ENCODE data around the gene PTPRR.

PTPRR gene

GRCh38 chr12:70918321-70918720, 2.2 kb downstream of the PTPRR start:
- no peak for DNase-seq (ENCODE audit: low read depth in 2 of 2)

GRCh38 chr12:70910666-70911065, 9.9 kb downstream of the PTPRR start:
- no peak for DNase-seq (ENCODE audit: low read depth in 2 of 2)

- DNase-seq (ENCODE audit: low read depth in 2 of 2) = no peak
Measured at GRCh38 chr12:70908978-70909377, 11.6 kb downstream of the PTPRR start.

- no peak for DNase-seq (ENCODE audit: low read depth in 2 of 2)
Measured at GRCh38 chr12:70907412-70907811, 13.1 kb downstream of the PTPRR start.

- DNase-seq (ENCODE audit: low read depth in 2 of 2) = no peak
Measured at GRCh38 chr12:70895956-70896355, 24.6 kb downstream of the PTPRR start.

GRCh38 chr12:70892593-70892992, 27.9 kb downstream of the PTPRR start:
- no peak for DNase-seq (ENCODE audit: low read depth in 2 of 2)

- DNase-seq (ENCODE audit: low read depth in 2 of 2) = no peak
Measured at GRCh38 chr12:70890895-70891832, 29.4 kb downstream of the PTPRR start.

- DNase-seq (ENCODE audit: low read depth in 2 of 2) = no peak
Measured at GRCh38 chr12:70885956-70886355, 34.6 kb downstream of the PTPRR start.

GRCh38 chr12:70883855-70884254, 36.7 kb downstream of the PTPRR start:
- DNase-seq (ENCODE audit: low read depth in 2 of 2) = no peak

GRCh38 chr12:70880744-70881143, 39.8 kb downstream of the PTPRR start:
- no peak for DNase-seq (ENCODE audit: low read depth in 2 of 2)

- no peak for DNase-seq (ENCODE audit: low read depth in 2 of 2)
Measured at GRCh38 chr12:70876952-70877351, 43.6 kb downstream of the PTPRR start.

- DNase-seq (ENCODE audit: low read depth in 2 of 2) = no peak
Measured at GRCh38 chr12:70875628-70876027, 44.9 kb downstream of the PTPRR start.

GRCh38 chr12:70854881-70855568, 65.5 kb downstream of the PTPRR start:
- no peak for DNase-seq (ENCODE audit: low read depth in 2 of 2)

- no peak for DNase-seq (ENCODE audit: low read depth in 2 of 2)
Measured at GRCh38 chr12:70854138-70854537, 66.4 kb downstream of the PTPRR start.

- no peak for DNase-seq (ENCODE audit: low read depth in 2 of 2)
Measured at GRCh38 chr12:70853326-70853725, 67.2 kb downstream of the PTPRR start.

GRCh38 chr12:70852416-70853150, 68.0 kb downstream of the PTPRR start:
- no peak for DNase-seq (ENCODE audit: low read depth in 2 of 2)

- no peak for DNase-seq (ENCODE audit: low read depth in 2 of 2)
Measured at GRCh38 chr12:70849265-70849960, 71.1 kb downstream of the PTPRR start.

GRCh38 chr12:70847871-70848270, 72.7 kb downstream of the PTPRR start:
- no peak for DNase-seq (ENCODE audit: low read depth in 2 of 2)

- DNase-seq (ENCODE audit: low read depth in 2 of 2) = no peak
Measured at GRCh38 chr12:70845268-70845667, 75.3 kb downstream of the PTPRR start.

GRCh38 chr12:70843363-70843762, 77.2 kb downstream of the PTPRR start:
- no peak for DNase-seq (ENCODE audit: low read depth in 2 of 2)

- no peak for DNase-seq (ENCODE audit: low read depth in 2 of 2)
Measured at GRCh38 chr12:70842942-70843341, 77.6 kb downstream of the PTPRR start.

- DNase-seq (ENCODE audit: low read depth in 2 of 2) = no peak
Measured at GRCh38 chr12:70842136-70842535, 78.4 kb downstream of the PTPRR start.

Measured in stimulated activated CD8-positive, alpha-beta memory T cell treated with anti-CD3 and anti-CD28 coated beads, Interleukin-15, amount 100 ng/mL, for 48 hours (primary cell).